ENCODE data around the gene SBNO2. TPM values are rescaled to one million over a fixed set of nuclear protein-coding genes. Genes with fewer than 3 reads are reported as not detected.

The SBNO2 gene
- total RNA-seq, 4 donors from 2014 or later, result 13.4 to 51.2 (median 19.1) TPM

DNA sequence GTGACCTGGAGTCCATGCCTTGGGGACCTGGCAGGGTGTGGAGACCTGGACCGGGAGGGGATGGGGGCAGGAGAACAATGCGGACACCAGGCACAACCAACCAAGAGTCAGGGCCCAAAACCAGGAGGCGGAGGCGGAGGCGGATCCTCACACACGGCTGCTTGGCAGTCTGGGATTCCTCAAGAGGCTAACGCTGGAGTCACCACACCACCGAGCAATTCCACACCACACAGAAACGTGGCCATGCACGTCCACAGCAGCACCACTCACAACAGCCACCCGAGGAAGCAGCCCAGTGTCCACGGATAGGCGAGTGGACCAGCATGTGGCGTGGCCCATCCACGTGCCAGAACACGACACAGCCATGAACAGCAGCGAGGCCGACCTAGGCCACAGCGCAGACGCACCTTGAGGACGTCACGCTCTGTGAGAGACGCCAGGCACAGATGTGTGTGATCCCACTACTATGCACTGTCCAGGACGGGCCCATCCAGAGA lies 17.7 kb downstream of the SBNO2 start:
- TF ChIP-seq CTCF (IDR thresholded peaks at IDR 0.05; ENCODE audit: low read depth), result no peak

GRCh38 chr19:1155352-1156304 lies 18.4 kb downstream of the SBNO2 start:
- no peak for TF ChIP-seq CTCF (IDR thresholded peaks at IDR 0.05; ENCODE audit: low read depth)

DNA sequence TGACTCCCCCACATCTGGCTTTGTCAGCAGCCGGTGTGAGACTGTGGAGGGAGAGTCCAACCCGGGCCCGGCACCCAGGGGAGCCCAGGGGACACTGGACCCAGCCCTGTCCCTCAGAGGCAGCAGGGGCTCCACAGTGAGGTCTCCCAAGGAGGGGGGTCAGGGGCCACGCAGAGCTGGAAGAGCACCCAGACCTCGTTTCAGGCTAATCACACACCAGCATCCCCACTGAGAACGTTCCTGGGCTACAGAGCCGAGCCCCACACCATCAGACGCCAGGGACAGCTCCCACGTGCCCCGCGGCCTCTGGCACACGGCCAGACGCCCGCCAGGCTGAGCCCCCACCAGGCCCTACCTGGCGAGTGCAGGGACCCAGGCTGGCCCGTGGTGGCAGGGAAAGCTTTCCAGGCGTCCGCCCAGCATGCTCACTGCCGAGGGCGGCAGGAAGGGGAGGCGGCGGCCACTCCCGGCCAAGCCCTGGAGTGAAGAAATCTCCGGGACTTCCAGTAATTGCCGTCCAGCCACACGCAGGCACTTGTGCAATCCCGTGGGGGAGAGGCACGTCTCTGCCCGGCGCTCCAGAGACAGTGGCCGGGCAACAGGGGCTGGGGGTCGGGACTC lies 19.2 kb downstream of the SBNO2 start:
- TF ChIP-seq CTCF (IDR thresholded peaks at IDR 0.05; ENCODE audit: low read depth), result no peak

DNA sequence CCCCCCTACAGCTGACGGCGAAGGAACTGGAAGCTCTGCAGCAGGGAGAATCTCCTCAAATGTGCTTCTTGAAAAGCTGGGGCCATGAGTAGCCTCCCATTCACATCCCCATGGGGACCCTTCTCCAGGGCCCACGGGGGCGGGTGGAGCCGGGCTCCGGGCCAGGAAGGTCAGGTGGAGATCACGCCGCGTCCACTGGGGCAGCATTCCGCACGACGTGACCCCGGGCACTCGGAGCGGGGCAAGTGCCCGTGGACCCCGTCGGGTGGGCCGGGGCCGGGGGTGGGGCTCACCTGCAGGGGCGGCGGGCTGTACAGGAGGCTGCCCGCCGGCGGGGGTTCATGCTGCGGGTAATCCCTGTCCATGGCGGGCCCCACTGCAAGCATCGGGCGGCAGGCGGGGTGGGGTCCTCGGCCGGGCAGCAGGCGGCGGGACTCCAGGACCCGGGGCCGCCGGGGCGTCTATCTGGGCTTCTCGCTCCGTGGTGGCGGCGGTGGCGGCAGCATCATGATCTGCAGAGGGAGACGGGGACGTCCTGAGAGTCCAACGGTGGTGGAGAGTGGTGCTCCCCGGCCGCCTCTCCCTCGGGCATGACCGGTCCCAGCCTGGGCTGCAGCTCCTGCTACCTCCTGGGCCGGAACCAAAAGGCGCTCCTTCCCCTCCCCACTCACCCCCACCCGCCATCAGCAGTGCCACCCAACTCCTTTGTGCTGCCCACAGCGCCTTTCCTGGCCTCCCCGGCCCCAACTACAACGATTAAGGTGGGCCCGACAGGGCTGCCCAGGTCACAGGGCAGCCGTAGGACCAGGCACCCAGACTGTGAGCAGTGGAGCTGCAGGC lies 20.0 kb downstream of the SBNO2 start:
- no peak for TF ChIP-seq CTCF (IDR thresholded peaks at IDR 0.05; ENCODE audit: low read depth)

- TF ChIP-seq CTCF (IDR thresholded peaks at IDR 0.05; ENCODE audit: low read depth), result no peak
Observed at GRCh38 chr19:1151917-1152587, 22.0 kb downstream of the SBNO2 start.

- no peak for TF ChIP-seq CTCF (IDR thresholded peaks at IDR 0.05; ENCODE audit: low read depth)
Observed at GRCh38 chr19:1151037-1151724, 22.9 kb downstream of the SBNO2 start.

Measured in subcutaneous adipose tissue (tissue), 4 donors.